GM18907 (cell line): ENCODE data around the gene TGFBR3.

Source experiments
- ATAC-seq: cut with Tn5 transposase; IDR thresholded peaks from one replicate; pipeline ENCODE4 v1.9.1; 2021; ENCODE audit warnings: mild to moderate bottlenecking, moderate library complexity; ENCODE audit not compliant: unreplicated experiment

Gene TGFBR3

GRCh38 chr1:91783423-91784170, 102.4 kb downstream of the TGFBR3 start:
- no peak for ATAC-seq

GRCh38 chr1:91781901-91782622, 103.9 kb downstream of the TGFBR3 start:
- ATAC-seq: no peak

- ATAC-seq: no peak
Observed at GRCh38 chr1:91781371-91781825, 104.6 kb downstream of the TGFBR3 start.

- ATAC-seq: no peak
Observed at GRCh38 chr1:91779548-91780021, 106.4 kb downstream of the TGFBR3 start.

GRCh38 chr1:91778964-91779363, 107.0 kb downstream of the TGFBR3 start:
- ATAC-seq: no peak

- no peak for ATAC-seq
Observed at GRCh38 chr1:91777630-91778300, 108.2 kb downstream of the TGFBR3 start.

DNA sequence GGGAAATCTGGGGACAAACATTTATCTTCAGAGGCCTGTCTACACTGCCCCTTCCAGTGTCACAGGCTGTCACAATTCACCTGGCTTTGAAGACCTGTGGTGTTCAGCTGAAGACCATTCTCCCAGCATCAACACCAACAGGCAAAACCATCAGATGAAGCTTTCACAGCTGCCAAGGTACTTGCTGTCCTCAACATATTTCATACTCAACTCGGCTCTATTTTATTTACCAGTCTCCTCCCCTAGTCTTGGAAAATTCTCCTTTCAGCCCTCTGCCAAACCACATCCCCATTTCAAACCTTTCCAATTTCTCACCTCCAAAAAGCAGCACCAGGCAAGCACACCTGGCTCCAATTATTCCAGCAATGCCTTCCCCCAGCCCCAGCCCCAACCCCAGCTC, 108.8 kb downstream of the TGFBR3 start:
- ATAC-seq: no peak

DNA sequence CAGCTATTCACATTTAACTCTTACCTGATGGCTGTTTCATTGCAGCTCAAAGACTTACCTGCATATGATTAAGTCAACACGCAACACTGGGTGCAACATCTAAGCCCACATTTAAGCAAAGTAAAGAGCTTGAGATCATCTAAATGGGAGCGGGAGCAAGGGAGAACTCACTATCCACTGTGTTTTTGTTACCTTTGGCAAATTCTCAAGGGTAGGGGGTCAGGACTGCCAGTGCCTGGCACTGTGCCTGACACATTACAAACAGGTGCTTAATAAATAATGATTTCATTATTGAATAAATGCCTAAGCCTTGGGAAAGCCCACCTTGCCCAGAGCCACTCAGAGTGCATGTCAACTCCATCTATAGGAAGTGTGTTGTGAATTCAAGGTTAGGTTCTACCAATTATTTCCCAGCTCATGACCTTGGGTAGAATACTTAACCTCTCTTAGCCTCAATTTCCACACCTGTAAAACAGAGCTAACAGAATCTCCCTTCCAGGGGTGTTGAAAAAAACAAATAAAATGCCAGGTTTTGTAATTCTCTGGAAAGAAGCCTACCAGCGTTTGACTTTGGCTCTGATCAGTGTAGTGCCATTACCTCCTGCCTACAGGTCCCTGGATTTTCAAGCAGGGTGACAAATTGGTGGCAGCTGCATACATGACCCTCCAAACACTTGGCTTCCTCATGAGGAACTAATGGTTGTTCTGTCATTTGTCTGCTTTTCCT, 109.7 kb downstream of the TGFBR3 start:
- no peak for ATAC-seq

DNA sequence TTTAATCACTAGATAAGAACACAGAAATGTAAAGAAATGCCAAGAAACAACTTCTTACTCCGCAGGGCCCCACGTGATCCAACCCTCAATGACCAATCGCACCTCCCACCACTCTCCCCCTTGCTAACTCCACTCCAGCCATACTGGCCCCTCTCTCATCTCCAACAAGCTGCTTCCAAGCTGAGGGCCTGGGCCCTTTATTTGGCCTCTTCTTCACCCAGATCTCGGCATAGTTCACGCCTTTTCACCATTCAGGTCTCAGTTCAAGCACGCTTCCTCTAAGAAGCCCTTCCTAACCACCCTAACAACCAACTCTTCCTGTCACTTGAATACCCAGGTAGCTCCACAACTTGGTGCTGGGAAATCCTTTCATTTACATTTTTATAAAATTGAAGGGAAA, 110.7 kb downstream of the TGFBR3 start:
- ATAC-seq: no peak

DNA sequence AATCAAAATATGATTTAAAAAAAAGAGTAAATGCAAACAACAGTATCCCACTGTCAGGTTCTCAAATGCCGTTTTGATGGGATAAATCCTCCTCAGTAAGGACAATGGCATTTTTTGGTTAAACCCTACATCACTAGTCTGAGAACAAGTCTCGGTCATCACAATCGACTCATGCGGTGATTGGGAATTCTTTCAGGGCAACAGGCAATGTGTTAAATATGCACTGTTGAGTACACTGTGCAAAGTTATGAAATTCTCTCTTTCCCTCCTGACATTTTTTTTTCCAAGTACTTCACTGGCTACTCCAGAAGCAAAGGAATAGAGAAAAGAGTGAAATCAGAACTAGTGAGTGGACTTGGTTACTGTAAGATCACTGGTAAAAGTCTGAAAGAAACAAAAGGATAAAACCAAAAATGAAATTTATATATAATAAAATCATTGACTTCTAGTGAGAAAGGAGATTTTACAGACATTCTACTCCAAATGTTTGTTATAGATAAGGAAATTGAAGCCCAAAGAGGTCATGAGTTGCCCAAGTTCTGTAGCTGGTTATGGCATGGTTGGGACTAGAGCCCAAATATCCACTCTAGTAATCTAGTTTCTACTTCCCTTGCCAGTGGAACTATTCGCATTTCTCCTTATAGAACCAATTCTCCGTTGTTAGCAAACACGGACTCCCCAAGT, 111.3 kb downstream of the TGFBR3 start:
- ATAC-seq: no peak

DNA sequence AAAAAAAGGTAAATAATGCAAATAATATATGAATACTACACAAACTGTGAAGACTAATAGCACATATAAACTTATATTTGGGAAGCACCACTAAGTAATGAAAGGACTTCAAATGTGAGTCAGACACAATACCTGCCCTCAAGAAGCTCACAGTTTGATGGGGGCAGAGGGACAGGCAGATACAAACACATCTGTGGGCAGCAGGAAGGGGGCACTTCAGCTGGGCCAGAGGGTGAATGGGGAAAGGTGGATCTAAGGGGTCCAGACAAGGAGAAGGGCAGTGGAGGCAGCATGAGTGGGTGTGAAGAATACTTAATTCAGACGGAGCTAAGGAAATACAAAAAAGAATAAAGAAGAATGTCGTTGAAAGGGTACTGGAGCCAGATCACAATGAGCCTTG, 114.2 kb downstream of the TGFBR3 start:
- no peak for ATAC-seq

DNA sequence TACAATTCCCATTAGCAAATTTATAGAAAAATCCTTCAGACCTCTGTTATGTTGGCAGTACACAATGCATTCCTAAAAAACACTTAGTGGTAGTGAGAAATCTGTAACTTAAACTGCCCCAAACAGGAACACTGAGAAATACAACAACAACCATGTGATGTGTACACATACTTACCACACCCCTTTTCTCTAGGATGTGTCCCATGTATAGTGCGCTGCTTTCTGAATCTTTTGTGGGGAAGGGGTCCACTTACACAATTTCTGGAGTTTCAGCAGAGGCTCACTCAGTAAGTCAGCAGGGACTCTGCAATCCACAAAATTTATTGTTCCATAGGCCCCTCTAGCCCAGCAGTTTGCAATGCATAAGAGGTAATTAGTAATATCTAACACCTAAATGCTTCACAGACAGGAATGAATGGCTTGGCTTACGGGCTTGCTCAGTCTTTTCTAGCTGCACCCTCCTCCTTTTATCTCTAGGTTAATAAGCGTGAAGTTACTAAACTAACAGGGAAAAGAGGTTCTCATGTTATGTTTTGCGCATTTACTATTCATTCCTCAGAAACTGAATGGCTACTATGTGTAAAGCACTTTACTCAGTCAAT, 115.2 kb downstream of the TGFBR3 start:
- ATAC-seq: no peak

- ATAC-seq: no peak
Observed at GRCh38 chr1:91769742-91770141, 116.2 kb downstream of the TGFBR3 start.

DNA sequence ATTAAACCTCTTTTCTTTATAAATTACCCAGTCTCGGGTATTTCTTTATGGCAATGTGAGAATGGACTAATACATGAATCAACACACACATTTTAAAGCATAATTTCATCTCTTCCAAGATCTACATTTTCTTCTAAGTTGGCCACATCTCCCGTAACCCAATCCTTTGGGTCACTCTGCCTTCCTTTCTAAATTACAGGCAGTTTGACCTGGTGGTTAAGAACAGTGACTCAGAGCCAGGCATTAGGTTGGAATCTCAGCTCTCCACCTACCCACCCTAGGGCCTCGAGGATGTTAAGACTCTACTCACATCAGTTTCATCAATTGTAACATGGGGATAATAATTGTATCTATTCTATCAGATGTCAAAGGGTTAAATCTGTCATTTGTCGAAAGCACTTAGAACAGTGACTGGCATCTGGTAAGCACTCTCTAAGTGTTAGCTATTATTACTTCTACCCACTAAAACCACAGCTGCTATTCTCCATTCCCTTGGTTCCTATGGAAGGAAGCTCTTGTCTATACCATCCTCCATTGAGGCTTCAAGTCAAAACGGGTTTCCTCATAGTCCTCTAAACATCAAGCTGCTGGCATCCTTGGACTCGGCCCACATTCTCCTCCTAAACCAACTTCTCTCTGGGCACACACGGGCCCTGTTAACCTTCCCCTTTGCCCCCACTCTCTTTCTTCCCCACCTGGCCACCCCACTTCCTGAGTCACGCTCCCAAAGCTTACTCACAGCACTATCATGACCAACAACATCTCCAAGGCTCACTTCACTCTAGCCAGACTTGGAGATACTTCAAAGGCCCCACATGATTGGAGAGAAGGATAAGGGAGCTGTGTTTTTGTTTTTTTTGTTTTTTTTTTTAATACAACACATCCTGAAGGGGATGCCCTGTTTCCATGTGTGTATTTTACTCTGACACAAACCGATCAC, 116.9 kb downstream of the TGFBR3 start:
- no peak for ATAC-seq

- no peak for ATAC-seq
Observed at GRCh38 chr1:91768120-91768519, 117.8 kb downstream of the TGFBR3 start.

DNA sequence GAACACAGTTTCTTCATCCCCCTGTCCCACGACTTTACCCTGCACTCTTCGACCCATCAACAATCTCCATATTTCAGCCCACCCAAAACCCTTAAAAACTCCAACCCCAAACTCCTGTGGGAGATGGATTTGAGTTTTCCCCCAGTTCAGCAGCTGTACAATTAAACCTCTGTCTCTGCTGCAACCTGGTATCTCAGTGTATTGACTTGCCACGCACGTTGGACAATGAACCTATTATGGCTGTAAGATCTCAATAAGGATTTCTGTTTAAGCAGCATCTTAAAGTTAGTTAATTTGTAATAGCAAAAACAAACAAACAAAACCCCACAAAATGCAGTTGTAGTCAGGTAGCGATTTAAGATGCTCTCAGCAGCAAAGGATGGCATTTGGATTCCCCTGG, 119.1 kb downstream of the TGFBR3 start:
- no peak for ATAC-seq

GRCh38 chr1:91765880-91766443, 120.0 kb downstream of the TGFBR3 start:
- no peak for ATAC-seq

DNA sequence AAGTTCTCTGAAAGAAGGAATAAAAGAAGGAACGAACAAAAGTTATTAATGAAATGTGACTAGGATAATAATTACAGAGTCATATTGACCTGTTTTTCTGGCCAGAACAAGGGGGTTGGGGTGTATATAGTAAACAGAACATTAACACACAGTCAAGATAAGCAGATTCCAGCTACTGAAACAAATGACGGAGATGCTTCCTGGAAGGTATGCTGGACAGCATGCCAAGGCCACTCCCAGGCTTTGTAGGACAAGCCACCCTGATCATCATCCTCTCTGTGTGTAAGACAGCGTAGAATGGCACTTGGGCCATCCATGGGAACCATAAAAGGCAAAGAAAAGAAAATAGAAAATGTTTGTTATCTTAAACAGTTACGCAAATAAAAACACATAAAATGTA, 120.7 kb downstream of the TGFBR3 start:
- ATAC-seq: no peak
